H9 (cell line): ENCODE measurements around the gene GAD2. TPM values are rescaled to one million over a fixed set of nuclear protein-coding genes. Genes with fewer than 3 reads are reported as not detected.

Experiments
- DNase-seq: peaks from one replicate; pipeline ENCODE4 v3.0.0-alpha.2; 2017
- H2AFZ ChIP-seq: one replicate; pipeline ENCODE4 v1.6.1; 2013; ENCODE audit warnings: mild to moderate bottlenecking, low read length, control low read depth, moderate library complexity
- H2AK5ac ChIP-seq: 2 replicates; pipeline ENCODE4 v1.6.1; 2013; ENCODE audit warnings: low read length, control low read depth, mixed read lengths; ENCODE audit not compliant: insufficient read length
- H2BK120ac ChIP-seq: one replicate; pipeline ENCODE4 v1.6.1; 2013; ENCODE audit warnings: low read depth, mild to moderate bottlenecking, low read length, control low read depth, inconsistent platforms; ENCODE audit not compliant: poor library complexity, severe bottlenecking
- H2BK12ac ChIP-seq: 2 replicates; pipeline ENCODE4 v1.6.1; 2013; ENCODE audit warnings: low read length, control low read depth, mixed read lengths, low read depth; ENCODE audit not compliant: insufficient read length
- H2BK15ac ChIP-seq: 2 replicates; pipeline ENCODE4 v1.6.1; 2013; ENCODE audit warnings: low read depth, low read length, control low read depth
- H2BK20ac ChIP-seq: one replicate; pipeline ENCODE4 v1.6.1; 2013; ENCODE audit warnings: low read depth, mild to moderate bottlenecking, low read length, control low read depth, inconsistent platforms; ENCODE audit not compliant: poor library complexity, severe bottlenecking
- H2BK5ac ChIP-seq: 2 replicates; pipeline ENCODE4 v1.6.1; 2013; ENCODE audit warnings: low read length, control low read depth, mixed read lengths; ENCODE audit not compliant: insufficient read length
- H3K14ac ChIP-seq: 2 replicates; pipeline ENCODE4 v1.6.1; 2013; ENCODE audit warnings: low read length, control low read depth; ENCODE audit not compliant: insufficient read depth
- H3K18ac ChIP-seq: 2 replicates; pipeline ENCODE4 v1.6.1; 2013; ENCODE audit warnings: low read depth, mild to moderate bottlenecking, mixed read lengths, low read length, control low read depth; ENCODE audit not compliant: insufficient read length
- H3K23ac ChIP-seq: 2 replicates; pipeline ENCODE4 v1.6.1; 2013; ENCODE audit warnings: low read length, control low read depth, mixed read lengths, low read depth; ENCODE audit not compliant: insufficient read length
- H3K23me2 ChIP-seq: 2 replicates; pipeline ENCODE4 v1.6.1; 2013; ENCODE audit warnings: low read depth, mild to moderate bottlenecking, mixed read lengths, low read length, control low read depth; ENCODE audit not compliant: insufficient read length, poor library complexity, severe bottlenecking
- H3K27ac ChIP-seq: 2 replicates; pipeline ENCODE4 v1.5.1; 2013; ENCODE audit warnings: low read length, control low read depth, mixed read lengths, low read depth; ENCODE audit not compliant: insufficient read length
- H3K27me3 ChIP-seq: 2 replicates; pipeline ENCODE4 v1.6.1; 2013; ENCODE audit warnings: low read length, control low read depth, inconsistent platforms; ENCODE audit not compliant: insufficient read depth
- H3K4ac ChIP-seq: 2 replicates; pipeline ENCODE4 v1.6.1; 2013; ENCODE audit warnings: low read depth, mild to moderate bottlenecking, control low read depth, inconsistent platforms, low read length, moderate library complexity
- H3K4me1 ChIP-seq: 2 replicates; pipeline ENCODE4 v1.6.1; 2013; ENCODE audit warnings: low read length, control low read depth, inconsistent platforms; ENCODE audit not compliant: insufficient read depth
- H3K4me2 ChIP-seq: 2 replicates; pipeline ENCODE4 v1.6.1; 2013; ENCODE audit warnings: low read length, control low read depth, mixed read lengths; ENCODE audit not compliant: insufficient read length, insufficient read depth
- H3K56ac ChIP-seq: 2 replicates; pipeline ENCODE4 v1.6.1; 2013; ENCODE audit warnings: low read depth, mild to moderate bottlenecking, mixed read lengths, low read length, control low read depth; ENCODE audit not compliant: insufficient read length
- H3K79me1 ChIP-seq: 2 replicates; pipeline ENCODE4 v1.6.1; 2013; ENCODE audit warnings: low read depth, mild to moderate bottlenecking, moderate library complexity, low read length, control low read depth, inconsistent platforms; ENCODE audit not compliant: insufficient read depth, poor library complexity, severe bottlenecking
- H3K79me2 ChIP-seq: 2 replicates; pipeline ENCODE4 v1.6.1; 2013; ENCODE audit warnings: low read length, control low read depth, inconsistent platforms; ENCODE audit not compliant: insufficient read depth
- H3K9ac ChIP-seq: 2 replicates; pipeline ENCODE4 v1.6.1; 2013; ENCODE audit warnings: low read length, control low read depth, mixed read lengths; ENCODE audit not compliant: insufficient read length; ENCODE audit errors: extremely low read depth
- H3K9me3 ChIP-seq: one replicate; pipeline ENCODE4 v1.6.1; 2013; ENCODE audit warnings: low read depth, low read length, inconsistent platforms; ENCODE audit not compliant: control insufficient read depth
- H3T11ph ChIP-seq: one replicate; pipeline ENCODE4 v1.6.1; 2013; ENCODE audit warnings: mild to moderate bottlenecking, low read length, control low read depth, inconsistent platforms
- H4K20me1 ChIP-seq: one replicate; pipeline ENCODE4 v1.6.1; 2013; ENCODE audit not compliant: control insufficient read depth, insufficient read length, insufficient read depth
- H4K5ac ChIP-seq: 2 replicates; pipeline ENCODE4 v1.6.1; 2013; ENCODE audit warnings: low read depth, mild to moderate bottlenecking, mixed read lengths, low read length, control low read depth; ENCODE audit not compliant: insufficient read length
- H4K8ac ChIP-seq: replicated peaks from 2 replicates; pipeline ENCODE4 v1.6.1; 2013; ENCODE audit warnings: low read length, control low read depth, mixed read lengths, low read depth; ENCODE audit not compliant: insufficient read length
- H4K91ac ChIP-seq: 2 replicates; pipeline ENCODE4 v1.6.1; 2013; ENCODE audit warnings: low read depth, mild to moderate bottlenecking, moderate library complexity, mixed read lengths, low read length, control low read depth; ENCODE audit not compliant: insufficient read length
- H3K27ac Mint-ChIP-seq, 3 experiments: 2 replicates in 2 of 3; 3 replicates in 1 of 3; pipeline ENCODE4 v1.8.0; 2020 to 2021; ENCODE audit warnings: mixed read lengths in 3 of 3, mild to moderate bottlenecking in 1 of 3, moderate library complexity in 1 of 3
- H3K27me3 Mint-ChIP-seq: 2 replicates; pipeline ENCODE4 v1.8.0; 2021; ENCODE audit warnings: low read depth, mild to moderate bottlenecking, moderate library complexity, mixed read lengths
- H3K36me3 Mint-ChIP-seq, 3 experiments: 2 replicates in 2 of 3; 3 replicates in 1 of 3; pipeline ENCODE4 v1.8.0; 2020 to 2021; ENCODE audit warnings: low read depth in 3 of 3, mixed read lengths in 3 of 3; ENCODE audit not compliant: insufficient read depth in 1 of 3
- H3K4me1 Mint-ChIP-seq, 2 experiments: 2 replicates each; pipeline ENCODE4 v1.8.0; 2020; ENCODE audit warnings: mixed read lengths in 2 of 2
- H3K4me3 Mint-ChIP-seq, 2 experiments: 2 replicates in 1 of 2; 3 replicates in 1 of 2; pipeline ENCODE4 v1.8.0; 2020 to 2021; ENCODE audit warnings: mild to moderate bottlenecking in 2 of 2, mixed read lengths in 2 of 2, moderate library complexity in 1 of 2
- H3K9me3 Mint-ChIP-seq, 2 experiments: 2 replicates in 1 of 2; 3 replicates in 1 of 2; pipeline ENCODE4 v1.8.0; 2020; ENCODE audit warnings: mild to moderate bottlenecking in 2 of 2, mixed read lengths in 2 of 2, moderate library complexity in 1 of 2
- WGBS: extraction: QIAGEN DNeasy Blood & Tissue Kit; methylation state at CpG from one replicate; pipeline ENCODE4 v1.1.7; 2013; ENCODE audit warnings: missing lambda C conversion rate, low lambda C conversion rate, mixed read lengths; ENCODE audit not compliant: insufficient read length; ENCODE audit errors: extremely low coverage; 5-methylcytosine and 5-hydroxymethylcytosine counted together
- total RNA-seq: library from RNA; stranded (reverse); gene quantifications from 2 replicates; pipeline ENCODE4 v1.2.1, GENCODE V29; 2021
- TF ChIP-seq, protein P1 (sequence below): fragments of 200-600 bp; sonication (generic); conservative IDR thresholded peaks from 3 replicates; pipeline ENCODE4 v1.8.0; 2021; ENCODE audit warnings: antibody characterized with exemption, mild to moderate bottlenecking

Gene GAD2
- total RNA-seq, 1 experiment from 2014 or later = 2.0 TPM

DNA sequence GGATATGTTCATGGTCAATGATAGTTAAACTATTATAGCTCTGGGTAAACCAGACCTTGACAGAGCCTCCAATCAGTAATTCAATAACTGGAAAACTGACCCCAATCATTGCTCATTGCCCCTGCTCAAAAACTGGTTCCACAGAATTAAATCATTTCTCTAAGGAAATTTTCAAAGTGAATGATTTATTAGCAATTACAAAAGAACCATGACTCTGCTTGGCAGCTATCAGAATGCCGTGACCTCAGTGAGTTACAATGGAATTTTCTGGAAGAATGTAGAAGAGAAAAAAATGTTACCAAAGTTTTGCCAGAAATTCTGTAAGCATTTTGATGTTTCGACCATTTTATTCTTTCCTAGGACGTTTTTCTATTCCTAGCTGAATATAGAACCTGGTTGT lies 114.8 kb downstream of the GAD2 start:
- no peak overlapping the region for H3K56ac ChIP-seq
- H4K20me1 ChIP-seq = no peaks in the 10 kb centered on the region
- no peak overlapping the region for H3K27ac ChIP-seq
- H3K27me3 ChIP-seq = no peaks in the 10 kb centered on the region
- H2BK20ac ChIP-seq = no peak overlapping the region
- H2AFZ ChIP-seq = no peak overlapping the region
- WGBS = no CpG with 5 or more reads among the region's 3 CpGs
- H3K9me3 Mint-ChIP-seq = no peaks in the 10 kb centered on the region; a peak in 2 of 5 replicates
- TF ChIP-seq, protein P1, sequence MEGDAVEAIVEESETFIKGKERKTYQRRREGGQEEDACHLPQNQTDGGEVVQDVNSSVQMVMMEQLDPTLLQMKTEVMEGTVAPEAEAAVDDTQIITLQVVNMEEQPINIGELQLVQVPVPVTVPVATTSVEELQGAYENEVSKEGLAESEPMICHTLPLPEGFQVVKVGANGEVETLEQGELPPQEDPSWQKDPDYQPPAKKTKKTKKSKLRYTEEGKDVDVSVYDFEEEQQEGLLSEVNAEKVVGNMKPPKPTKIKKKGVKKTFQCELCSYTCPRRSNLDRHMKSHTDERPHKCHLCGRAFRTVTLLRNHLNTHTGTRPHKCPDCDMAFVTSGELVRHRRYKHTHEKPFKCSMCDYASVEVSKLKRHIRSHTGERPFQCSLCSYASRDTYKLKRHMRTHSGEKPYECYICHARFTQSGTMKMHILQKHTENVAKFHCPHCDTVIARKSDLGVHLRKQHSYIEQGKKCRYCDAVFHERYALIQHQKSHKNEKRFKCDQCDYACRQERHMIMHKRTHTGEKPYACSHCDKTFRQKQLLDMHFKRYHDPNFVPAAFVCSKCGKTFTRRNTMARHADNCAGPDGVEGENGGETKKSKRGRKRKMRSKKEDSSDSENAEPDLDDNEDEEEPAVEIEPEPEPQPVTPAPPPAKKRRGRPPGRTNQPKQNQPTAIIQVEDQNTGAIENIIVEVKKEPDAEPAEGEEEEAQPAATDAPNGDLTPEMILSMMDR = no peak
- no peak overlapping the region for H2AK5ac ChIP-seq
- H3K9me3 ChIP-seq = no peaks in the 10 kb centered on the region
- no peak overlapping the region for H3K23ac ChIP-seq
- peaks cover 0 to 3% of the 10 kb centered on the region in 2 experiments; a peak in 1 of 4 replicates for H3K4me1 Mint-ChIP-seq
- H3K4me1 ChIP-seq = no peaks in the 10 kb centered on the region
- H3K9ac ChIP-seq = no peak overlapping the region
- DNase-seq = no peak
- H3K23me2 ChIP-seq = no peaks in the 10 kb centered on the region
- H4K91ac ChIP-seq = no peak overlapping the region
- H3T11ph ChIP-seq = no peak overlapping the region
- H2BK12ac ChIP-seq = no peak overlapping the region
- H3K4ac ChIP-seq = no peak overlapping the region
- H3K79me1 ChIP-seq = no peaks in the 10 kb centered on the region
- no peak overlapping the region for H3K4me2 ChIP-seq
- no peak overlapping the region for H2BK15ac ChIP-seq
- no peak overlapping the region for H2BK120ac ChIP-seq
- H3K14ac ChIP-seq = no peak overlapping the region
- H3K79me2 ChIP-seq = no peaks in the 10 kb centered on the region
- no peaks in the 10 kb centered on the region for H3K36me3 Mint-ChIP-seq
- no peaks in the 10 kb centered on the region for H3K27me3 Mint-ChIP-seq
- H2BK5ac ChIP-seq = no peak overlapping the region
- no peak overlapping the region for H3K18ac ChIP-seq
- no peak overlapping the region for H4K5ac ChIP-seq
- H3K27ac Mint-ChIP-seq = no peak overlapping the region
- H4K8ac ChIP-seq = no peak overlapping the region
- H3K4me3 Mint-ChIP-seq = no peak overlapping the region
